ENCODE measurements around the gene COL9A1. TPM values are rescaled to one million over a fixed set of nuclear protein-coding genes. Genes with fewer than 3 reads are reported as not detected.
"Not testable (repeated sequence)": the region's sequence is repeated elsewhere in the genome, so short reads cannot be mapped to it uniquely, and the experiment has no call there.

The COL9A1 gene
- total RNA-seq = 0.27 to 0.69 TPM in 2 of 3 replicates, not detected in the other
- long read RNA-seq, partial matches to known transcripts = 0 of 2 reads
- long read RNA-seq, other reads (novel, unspliced or antisense) = 0 of 2 reads

DNA sequence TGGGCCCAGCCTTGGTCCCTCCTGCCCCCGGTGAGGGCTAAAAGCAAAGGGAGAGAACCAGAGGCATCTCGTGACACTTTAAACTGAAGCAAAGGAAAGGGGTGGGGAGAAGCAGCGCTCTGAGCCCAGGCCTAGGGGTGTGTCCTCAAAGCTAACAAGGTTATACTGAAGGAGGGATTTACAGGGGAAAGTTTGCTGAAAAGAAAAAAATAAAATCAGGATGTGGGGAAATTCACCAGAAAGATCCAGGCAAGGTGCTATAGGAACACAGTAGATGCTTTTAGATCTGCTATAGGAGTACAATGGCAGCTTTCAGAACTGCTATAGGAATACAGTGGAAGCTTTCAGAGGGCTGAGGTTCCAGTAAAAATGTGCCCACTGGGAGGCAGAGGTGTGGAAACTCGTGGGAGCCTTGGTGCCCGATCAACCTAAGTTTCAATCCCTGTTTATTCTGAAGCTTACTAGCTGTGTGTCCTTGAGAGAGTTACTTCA is at the start of gene COL9A1:
Gene COL9A1 (minus strand): TSS at position 51 of the 492 bp plus-strand sequence. CDS start 160 bp downstream, outside the sequence.
- Mint-ChIP-seq H3K27ac (ENCODE audit: unreplicated experiment) (no peak within 1 kb of the TSS), H3K4me3 (ENCODE audit: unreplicated experiment) (no peak within 1 kb of the TSS), H3K27me3 (ENCODE audit: low read depth) (peaks cover 67% of the 10 kb centered on the region), H3K4me1 (ENCODE audit: low read depth) (no peaks in the 10 kb centered on the region), H3K36me3 (ENCODE audit: low read depth) (no peaks in the 10 kb centered on the region), H3K9me3 (ENCODE audit: low read depth) (no peaks in the 10 kb centered on the region)
- no peak for TF ChIP-seq CTCF (IDR thresholded peaks at IDR 0.05)
- DNase-seq (ENCODE audit: low spot score) = no peak

- Mint-ChIP-seq H3K4me1 (ENCODE audit: low read depth) (no peaks in the 10 kb centered on the region), H3K4me3 (ENCODE audit: unreplicated experiment) (no peak overlapping the region), H3K27me3 (ENCODE audit: low read depth) (peaks cover 26% of the 10 kb centered on the region), H3K9me3 (ENCODE audit: low read depth) (peaks cover 3% of the 10 kb centered on the region), H3K27ac (ENCODE audit: unreplicated experiment) (no peak overlapping the region), H3K36me3 (ENCODE audit: low read depth) (peaks cover 3% of the 10 kb centered on the region)
- no peak for DNase-seq (ENCODE audit: low spot score)
- no peak for TF ChIP-seq CTCF (IDR thresholded peaks at IDR 0.05)
Observed at GRCh38 chr6:70351461-70351860, 48.6 kb upstream of the COL9A1 start.

GRCh38 chr6:70345619-70346018 is 42.7 kb upstream of the COL9A1 start:
- no peak for DNase-seq (ENCODE audit: low spot score)
- H3K36me3 Mint-ChIP-seq (ENCODE audit: low read depth) = no peaks in the 10 kb centered on the region
- H3K27me3 Mint-ChIP-seq (ENCODE audit: low read depth) = peaks cover 52% of the 10 kb centered on the region
- no peak overlapping the region for H3K4me3 Mint-ChIP-seq (ENCODE audit: unreplicated experiment)
- no peak overlapping the region for H3K27ac Mint-ChIP-seq (ENCODE audit: unreplicated experiment)
- no peaks in the 10 kb centered on the region for H3K4me1 Mint-ChIP-seq (ENCODE audit: low read depth)
- no peaks in the 10 kb centered on the region for H3K9me3 Mint-ChIP-seq (ENCODE audit: low read depth)
- TF ChIP-seq CTCF (IDR thresholded peaks at IDR 0.05) = no peak

GRCh38 chr6:70343313-70343712 is 40.4 kb upstream of the COL9A1 start:
- no peak for DNase-seq (ENCODE audit: low spot score)
- no peak for TF ChIP-seq CTCF (IDR thresholded peaks at IDR 0.05)
- Mint-ChIP-seq H3K9me3 (ENCODE audit: low read depth) (peaks cover 6% of the 10 kb centered on the region), H3K27ac (ENCODE audit: unreplicated experiment) (no peak overlapping the region), H3K36me3 (ENCODE audit: low read depth) (no peaks in the 10 kb centered on the region), H3K4me1 (ENCODE audit: low read depth) (no peaks in the 10 kb centered on the region), H3K27me3 (ENCODE audit: low read depth) (peaks cover 54% of the 10 kb centered on the region), H3K4me3 (ENCODE audit: unreplicated experiment) (no peak overlapping the region)

GRCh38 chr6:70339810-70340209 is 36.9 kb upstream of the COL9A1 start:
- peaks cover 12% of the 10 kb centered on the region for H3K9me3 Mint-ChIP-seq (ENCODE audit: low read depth)
- H3K27me3 Mint-ChIP-seq (ENCODE audit: low read depth) = peaks cover 54% of the 10 kb centered on the region
- not testable (repeated sequence) for H3K4me1 Mint-ChIP-seq (ENCODE audit: low read depth); H3K4me3 Mint-ChIP-seq (ENCODE audit: unreplicated experiment); DNase-seq (ENCODE audit: low spot score); H3K27ac Mint-ChIP-seq (ENCODE audit: unreplicated experiment); H3K36me3 Mint-ChIP-seq (ENCODE audit: low read depth)

GRCh38 chr6:70338775-70339174 is 35.9 kb upstream of the COL9A1 start:
- Mint-ChIP-seq H3K4me1 (ENCODE audit: low read depth) (no peaks in the 10 kb centered on the region), H3K4me3 (ENCODE audit: unreplicated experiment) (no peak overlapping the region), H3K27ac (ENCODE audit: unreplicated experiment) (no peak overlapping the region), H3K27me3 (ENCODE audit: low read depth) (peaks cover 55% of the 10 kb centered on the region), H3K36me3 (ENCODE audit: low read depth) (peaks cover 3% of the 10 kb centered on the region), H3K9me3 (ENCODE audit: low read depth) (peaks cover 16% of the 10 kb centered on the region)
- no peak for TF ChIP-seq CTCF (IDR thresholded peaks at IDR 0.05)
- no peak for DNase-seq (ENCODE audit: low spot score)
